ENCODE measurements around the gene NAPSA. TPM values are rescaled to one million over a fixed set of nuclear protein-coding genes. Genes with fewer than 3 reads are reported as not detected.
"Not testable (repeated sequence)": the region's sequence is repeated elsewhere in the genome, so short reads cannot be mapped to it uniquely, and the experiment has no call there.

NAPSA gene
- total RNA-seq, 1 donor from 2014 or later = under 0.01 TPM

DNA sequence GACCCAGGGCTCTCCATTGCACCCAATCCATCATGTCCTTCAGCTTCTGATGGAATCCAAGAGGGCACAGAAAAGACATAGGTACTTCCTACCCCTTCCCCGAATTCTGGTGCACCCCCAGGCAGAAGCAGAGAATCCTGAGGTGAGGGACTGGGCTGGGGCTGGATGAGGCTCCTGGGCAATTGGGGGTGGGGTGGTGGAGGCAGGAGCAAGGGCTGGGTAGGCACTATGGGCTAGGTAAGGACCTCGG lies 33.5 kb downstream of the NAPSA start:
- no peak for DNase-seq (ENCODE audit: low read depth, low spot score)

DNA sequence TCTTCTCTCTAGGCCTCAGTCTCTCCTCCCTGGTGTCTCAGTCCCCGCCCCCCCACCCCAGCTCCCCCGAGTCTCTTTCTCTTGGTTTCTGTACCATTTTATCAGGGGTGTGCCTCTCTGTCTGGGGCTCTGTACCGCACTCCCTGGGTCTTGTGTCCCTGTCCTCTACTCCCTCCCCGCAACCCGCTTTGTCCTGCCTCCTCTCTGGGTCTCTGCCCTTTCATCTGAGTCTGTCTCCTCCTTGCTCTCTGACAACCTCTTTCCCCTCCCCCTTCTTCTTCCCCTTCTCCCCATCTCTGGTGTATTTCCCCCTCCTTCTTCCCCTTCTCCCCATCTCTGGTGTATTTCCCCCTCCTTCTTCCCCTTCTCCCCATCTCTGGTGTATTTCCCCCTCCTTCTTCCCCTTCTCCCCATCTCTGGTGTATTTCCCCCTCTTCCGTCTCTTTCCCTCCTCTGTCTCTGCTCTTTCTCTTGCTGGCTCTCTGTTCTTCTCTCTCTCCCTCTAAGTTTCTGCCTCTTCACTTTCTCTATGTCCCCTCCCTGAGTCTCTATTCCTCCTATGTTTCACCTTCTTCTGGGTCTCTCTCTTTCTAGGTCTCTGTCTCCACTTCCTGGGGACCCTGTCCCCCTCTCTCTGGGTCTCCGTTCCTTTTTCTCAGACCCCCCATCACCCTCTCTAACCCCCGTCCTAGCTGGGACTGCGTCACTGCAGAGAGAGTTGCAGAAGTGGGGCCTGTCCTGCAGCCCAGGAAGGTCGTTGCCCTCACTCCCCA lies 34.0 kb downstream of the NAPSA start:
- no peak for DNase-seq (ENCODE audit: low read depth, low spot score)

DNA sequence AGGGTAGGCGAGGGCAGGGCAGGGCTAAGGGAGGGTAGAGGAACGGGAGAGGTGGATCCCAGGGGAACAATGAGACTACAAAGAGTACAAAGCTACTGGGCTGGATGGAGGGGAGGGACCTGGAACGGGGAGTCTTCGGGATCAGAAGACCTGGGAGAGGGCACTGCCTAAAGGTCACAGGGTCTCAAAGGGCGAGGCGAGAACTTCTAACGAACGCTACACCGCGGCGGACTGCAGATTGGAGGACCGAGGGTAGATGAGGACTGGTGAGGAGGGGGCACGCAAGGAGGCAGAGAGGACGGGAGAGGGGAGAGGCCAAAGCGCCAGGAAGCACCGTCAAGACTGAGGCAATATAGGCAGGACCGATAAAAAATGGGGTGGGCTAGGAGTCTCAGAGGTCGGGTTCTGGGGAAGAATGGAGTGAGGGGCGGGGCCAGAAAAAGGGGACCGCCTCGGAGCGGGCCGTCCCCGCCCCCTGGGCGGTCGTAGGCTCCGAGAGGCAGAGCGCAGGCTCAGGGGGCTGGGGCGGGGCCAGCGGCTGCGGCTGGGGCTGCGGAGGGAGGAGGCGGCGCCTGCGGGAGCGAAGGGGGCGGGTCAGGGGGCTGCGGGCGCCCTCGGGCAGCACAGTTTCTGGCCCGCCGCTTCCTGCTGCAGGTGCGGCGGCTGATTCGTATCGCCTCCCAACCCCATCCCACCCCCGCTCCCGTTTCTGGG lies 34.9 kb downstream of the NAPSA start:
- DNase-seq (ENCODE audit: low read depth, low spot score) = peak; percentile 27

DNA sequence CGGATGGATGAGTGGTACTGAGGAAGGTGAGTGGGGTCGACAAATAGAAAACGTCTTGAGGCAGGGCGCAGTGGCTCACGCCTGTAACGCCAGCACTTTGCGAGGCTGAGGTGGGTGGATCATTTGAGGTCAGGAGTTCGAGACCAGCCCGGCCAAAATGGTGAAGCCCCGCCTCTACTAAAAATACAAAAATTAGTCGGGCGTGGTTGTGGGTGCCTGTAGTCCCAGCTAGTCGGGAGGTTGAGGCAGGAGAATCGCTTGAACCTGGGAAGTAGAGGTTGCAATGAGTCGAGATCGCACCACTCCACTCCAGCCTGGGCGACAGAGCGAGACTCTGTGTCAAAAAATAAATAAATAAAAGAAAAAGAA lies 35.5 kb downstream of the NAPSA start:
- DNase-seq (ENCODE audit: low read depth, low spot score) = not testable (repeated sequence)

DNA sequence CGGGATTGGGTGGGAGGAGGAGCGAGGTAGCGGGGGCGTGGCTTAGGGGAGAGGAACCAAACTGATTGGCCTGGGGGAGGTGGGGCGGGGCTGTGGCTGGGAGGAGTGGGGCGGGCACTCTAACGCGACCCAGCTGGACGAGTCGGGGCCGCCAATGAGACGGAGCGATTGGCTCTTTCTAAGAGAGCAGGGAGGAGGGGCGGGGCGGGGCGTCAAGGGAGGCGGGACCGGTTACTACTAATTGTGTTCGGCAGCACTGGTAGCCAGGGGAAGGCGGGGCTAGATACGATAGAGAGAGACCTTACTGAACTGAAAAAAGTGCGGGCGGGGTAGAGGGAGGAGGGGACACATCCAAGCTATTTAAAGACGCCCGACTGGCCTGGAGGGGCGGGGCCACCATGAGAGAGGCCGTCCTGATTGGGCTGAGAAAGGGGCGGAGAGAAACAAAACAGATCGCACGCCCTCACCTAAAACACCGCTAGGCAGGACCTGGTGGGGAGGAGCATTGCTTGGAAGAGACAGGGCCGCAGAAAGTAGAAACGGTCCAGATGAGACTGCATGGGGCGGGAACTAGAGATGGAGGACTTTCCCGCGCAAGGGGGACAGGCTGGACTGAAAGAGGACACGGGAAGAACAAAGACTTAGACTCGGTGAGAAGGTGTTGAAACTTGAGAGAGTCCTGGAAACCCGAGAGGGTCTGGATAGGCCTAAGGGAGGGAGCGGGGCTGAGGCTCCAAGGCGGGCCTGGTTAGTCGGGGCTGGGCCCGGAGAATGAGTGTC lies 36.1 kb downstream of the NAPSA start, which contains the start of gene KCNC3:
Gene KCNC3, minus strand, starts transcription at position 232 of the 780 bp plus-strand sequence. CDS start 295 bp downstream, outside the sequence.
- peak; percentile 98 for DNase-seq (ENCODE audit: low read depth, low spot score)

DNA sequence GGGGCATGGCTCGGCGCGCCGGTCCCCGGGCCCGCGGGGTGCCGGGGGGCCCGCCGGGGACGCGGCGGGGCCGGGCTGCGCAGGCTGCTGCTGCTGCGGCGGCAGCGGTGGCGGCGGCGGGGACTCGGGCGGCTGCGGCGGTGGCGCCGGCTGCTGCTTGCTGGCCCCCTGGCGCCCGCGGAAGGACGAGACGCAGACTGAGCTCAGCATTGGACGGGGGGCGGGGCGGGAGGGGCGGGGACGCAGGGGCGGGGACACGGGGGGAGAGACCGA lies 36.6 kb downstream of the NAPSA start:
- no peak for DNase-seq (ENCODE audit: low read depth, low spot score)

DNA sequence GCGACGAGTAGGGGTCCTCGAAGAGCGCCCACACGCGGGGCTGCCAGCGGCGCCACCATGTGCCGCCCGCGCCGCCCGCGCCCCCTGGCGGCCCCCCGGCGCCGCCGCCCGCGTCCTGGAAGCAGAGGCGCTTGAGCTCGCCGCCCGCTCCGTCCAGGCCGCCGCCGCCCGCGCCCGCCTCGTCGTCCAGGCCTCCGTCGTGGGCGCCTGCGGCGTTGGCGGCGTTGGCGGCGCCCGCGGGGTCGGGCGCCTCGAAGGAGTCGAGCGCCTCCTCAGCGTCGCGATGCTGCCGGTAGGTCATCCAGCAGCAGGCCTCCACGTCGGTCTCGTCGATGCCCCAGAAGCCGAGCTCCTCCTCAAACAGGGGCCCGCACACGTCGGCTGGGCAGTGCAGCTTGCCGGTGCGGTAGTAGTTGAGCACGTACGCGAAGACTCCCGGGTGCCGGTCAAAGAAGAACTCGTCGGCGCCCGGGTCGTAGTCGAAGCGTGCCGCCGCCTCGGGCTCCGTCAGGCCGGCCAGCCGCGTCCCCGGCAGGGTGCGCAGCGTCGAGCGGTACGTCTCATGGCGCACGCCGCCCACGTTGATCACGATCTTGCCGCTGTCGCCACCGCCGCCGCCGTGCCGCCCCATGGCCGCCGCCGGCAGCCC lies 37.1 kb downstream of the NAPSA start:
- DNase-seq (ENCODE audit: low read depth, low spot score) = no peak

DNA sequence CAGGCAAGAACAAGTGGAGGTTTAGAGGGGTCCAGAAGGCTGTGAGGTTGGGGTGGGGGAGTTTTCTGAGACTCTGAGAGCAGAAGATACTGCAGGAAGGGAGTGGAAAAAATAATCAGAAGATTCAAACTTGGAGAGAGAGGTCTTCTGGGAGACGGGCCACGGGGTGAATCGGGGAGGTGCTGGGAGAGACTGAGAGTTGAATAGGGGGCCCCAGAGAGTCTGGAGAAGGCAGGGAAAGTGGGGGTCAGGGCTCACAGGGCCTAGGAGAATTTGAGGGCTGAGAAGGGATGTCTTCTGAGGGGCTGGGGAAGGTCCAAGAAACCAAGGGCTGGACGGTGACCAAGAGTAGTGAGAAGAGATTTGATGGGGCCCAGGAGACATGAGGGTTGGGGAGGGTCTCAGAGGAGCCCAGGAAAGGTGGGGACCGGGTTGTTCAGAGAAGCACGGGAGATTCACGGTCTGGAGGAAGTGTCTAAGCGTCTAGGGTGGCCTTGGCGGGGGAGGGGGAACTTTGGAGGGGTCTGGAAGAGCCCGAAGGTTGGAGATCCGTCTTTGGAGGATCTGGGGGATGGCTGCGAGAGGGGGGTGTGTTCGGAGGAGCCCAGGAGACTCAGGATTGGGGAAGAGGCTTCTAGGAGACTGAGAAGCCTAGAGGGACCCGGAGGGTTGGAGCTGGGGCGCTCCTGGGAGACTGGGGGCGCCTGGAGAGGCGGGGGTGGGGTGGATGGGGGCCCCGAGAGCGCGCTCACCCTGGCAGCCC lies 37.8 kb downstream of the NAPSA start:
- no peak for DNase-seq (ENCODE audit: low read depth, low spot score)

DNA sequence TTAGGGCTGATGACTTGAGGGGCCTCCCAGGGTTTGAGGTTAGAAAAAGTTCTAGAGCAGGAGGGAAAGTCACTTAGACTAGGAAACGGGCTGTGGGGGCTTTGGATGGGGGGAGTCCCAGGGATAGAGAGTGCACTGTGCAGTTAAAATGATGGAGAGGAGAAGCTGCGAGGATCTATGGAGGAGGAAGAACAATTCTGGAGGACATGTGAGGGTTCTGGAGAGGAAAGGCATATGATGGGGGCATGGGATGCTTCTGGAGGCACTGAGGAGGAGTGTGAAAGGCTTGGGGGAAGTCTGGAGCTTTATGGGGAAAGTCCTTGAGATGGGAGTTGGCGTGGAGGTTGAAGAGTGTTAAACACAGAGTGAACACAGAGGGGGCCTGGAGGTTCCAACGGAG lies 38.4 kb downstream of the NAPSA start:
- DNase-seq (ENCODE audit: low read depth, low spot score) = no peak

DNA sequence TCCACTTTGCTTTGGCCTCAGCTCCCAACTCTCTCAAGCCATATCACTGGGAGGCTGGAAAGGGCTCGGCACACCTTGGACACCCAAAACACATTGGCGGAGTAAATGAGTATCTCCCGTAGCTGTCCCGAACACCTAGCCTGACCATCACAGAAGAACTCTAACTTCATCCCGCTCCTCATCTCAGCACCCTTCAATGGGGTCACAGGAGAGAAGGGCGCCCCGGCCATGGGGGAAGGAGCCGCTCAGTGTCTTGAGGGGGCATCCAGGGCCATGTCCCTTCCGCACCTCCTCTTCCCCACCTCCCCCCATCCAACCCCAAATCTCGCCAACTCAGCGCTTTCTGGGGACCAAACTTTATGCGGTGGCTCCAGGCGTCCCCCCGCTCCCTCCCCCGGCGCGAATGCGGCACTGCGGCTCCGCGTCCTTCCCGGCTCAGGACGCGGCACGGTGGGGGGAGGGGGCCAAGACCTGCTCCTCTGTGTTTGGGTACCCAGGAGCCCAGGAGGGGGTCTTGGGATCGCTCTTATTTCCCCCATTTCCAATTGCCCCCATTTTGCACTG lies 39.3 kb downstream of the NAPSA start:
- no peak for DNase-seq (ENCODE audit: low read depth, low spot score)

DNA sequence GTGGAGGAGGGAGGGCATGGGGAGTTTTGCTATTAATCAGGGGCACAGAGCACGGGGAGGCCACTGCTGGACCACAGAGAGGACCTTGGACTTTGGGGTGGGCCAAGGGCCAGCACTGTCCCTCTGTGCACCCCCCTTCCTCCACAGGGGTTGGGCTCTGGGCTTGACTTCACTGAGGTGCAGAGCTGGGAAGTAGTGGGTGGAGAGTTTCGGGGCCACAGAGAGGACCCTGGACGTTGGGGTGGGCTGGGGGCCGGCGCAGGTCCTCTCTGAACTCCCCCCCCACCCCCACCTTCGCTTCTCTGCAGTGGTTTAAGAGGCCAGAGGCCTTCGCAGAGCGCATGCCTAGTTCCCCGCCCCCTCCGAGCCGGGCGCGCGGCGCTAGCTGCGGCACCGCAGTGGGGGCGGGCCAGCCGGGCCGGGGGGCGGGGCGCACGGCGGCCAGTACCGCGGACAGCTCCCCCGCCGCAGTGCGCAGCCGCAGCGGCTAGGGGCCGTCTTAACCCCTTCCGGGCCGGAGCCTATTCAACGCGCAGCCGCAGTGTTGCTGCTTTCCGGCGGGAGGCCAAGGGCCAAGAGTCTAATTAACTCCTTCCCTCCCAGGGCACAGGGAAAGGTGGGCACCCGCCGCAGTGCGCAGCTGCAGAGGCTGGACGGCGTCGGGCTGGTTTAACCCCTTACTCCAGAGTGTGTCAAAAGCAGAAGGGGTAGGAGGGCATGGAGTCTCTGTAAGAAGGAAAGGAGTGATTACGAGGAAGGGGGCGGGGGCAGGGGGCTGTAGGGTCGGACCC lies 39.9 kb downstream of the NAPSA start:
- no peak for DNase-seq (ENCODE audit: low read depth, low spot score)

DNA sequence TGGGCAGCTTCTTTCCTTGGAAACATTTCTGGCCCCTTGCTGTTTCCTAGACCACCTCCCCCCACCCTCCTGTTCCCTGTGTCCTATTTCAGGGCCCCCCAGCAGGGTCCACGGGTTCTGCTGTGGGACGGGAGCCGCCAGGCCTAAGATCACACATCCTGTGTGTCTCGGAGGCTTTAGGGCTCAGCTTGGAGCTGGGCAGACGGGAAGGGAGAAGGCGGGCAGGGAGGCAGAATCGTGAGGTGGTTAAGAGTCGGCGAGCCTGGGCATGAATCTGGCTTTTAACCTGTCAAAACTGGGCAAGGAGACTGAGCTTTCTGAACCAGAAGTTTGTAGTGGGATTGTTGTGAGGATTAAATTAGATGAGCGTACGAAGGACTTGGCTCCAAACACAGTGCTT lies 41.1 kb downstream of the NAPSA start:
- no peak for DNase-seq (ENCODE audit: low read depth, low spot score)

DNA sequence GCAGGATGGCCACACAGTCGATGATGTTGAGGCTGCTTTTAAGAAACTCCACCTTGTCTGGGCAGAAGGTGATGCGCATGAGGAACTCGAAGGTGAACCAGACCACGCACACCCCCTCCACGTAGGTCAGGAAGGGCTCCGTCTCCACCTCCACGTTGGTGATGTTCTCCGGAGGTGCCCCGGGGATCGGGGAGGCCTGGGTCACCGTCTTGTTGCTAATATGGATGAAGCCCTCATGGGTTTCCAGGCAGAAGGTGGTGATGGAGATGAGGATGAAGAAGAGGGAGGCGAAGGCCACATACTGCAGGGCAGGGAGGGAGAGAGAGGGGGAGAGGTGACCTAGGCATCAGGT lies 41.7 kb downstream of the NAPSA start:
- no peak for DNase-seq (ENCODE audit: low read depth, low spot score)

DNA sequence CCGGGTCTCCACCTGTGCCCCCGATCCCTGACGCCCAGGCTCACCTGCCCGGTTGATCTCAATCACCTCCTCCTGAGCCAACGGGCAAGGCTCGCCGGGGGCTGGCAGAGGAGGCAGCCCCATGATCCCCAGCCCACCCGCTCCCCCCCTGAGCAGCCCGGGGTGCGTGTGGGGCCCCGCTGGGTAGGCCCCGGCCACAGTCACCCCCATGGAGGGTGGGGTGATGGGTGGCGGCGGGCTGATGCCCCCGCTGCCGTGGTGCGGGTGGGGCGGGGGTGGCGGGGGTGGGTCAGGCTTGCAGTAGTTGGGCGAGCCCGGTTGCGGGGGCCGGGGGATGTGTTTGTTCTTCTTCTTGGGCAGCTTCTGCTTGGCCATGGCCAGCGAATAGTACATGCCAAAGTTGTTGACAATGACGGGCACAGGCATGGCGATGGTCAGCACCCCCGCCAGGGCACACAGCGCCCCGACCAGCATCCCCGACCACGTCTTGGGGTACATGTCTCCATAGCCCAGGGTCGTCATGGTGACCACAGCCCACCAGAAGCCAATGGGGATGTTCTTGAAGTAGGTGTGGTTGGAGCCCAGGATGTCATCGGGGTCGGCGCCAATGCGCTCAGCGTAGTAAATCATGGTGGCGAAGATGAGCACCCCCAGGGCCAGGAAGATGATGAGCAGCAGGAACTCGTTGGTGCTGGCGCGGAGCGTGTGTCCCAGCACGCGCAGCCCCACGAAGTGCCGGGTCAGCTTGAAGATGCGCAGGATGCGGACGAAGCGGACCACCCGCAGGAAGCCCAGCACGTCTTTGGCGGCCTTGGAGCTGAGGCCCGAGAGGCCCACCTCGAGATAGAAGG lies 42.3 kb downstream of the NAPSA start:
- DNase-seq (ENCODE audit: low read depth, low spot score) = no peak

DNA sequence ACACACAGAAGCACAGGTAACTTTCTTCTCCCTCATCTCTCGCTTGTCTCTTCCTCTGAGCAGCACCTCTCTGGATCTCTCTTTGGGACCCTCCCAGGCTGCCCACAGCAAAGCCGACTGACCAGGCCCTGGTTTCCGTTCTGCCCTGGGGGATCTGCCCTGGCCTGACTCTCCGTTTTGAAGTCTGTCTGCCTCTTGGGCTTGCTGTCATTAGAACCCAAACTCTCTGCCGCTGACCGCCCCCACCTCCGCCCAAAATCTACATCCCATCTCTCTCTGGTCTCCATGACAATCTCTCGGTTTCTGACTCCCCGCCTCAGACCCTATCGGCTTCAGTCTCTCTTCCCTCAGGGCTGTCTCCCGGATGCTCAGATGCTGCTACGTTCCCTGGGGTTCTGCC lies 43.2 kb downstream of the NAPSA start:
- no peak for DNase-seq (ENCODE audit: low read depth, low spot score)

DNA sequence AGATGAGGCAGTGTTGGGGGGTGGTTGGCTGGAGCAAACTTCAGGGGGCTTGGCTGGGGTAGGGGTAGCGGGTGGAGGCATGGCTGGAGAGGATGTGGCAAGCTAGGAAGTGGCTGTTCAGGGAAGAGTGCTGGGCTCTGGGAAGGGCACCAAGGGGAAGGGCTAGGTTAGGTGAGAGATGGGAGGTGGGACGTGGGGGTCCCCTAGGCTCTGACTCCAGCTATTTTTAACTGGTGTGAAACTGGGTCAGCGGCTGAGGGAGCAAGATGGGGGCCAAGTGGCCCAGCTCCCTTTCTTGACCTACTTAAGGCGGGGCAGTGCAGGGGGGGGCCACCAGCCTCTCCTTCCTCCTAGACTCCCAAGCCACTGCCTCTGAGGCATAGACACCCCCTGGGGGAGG lies 43.6 kb downstream of the NAPSA start:
- no peak for DNase-seq (ENCODE audit: low read depth, low spot score)

DNA sequence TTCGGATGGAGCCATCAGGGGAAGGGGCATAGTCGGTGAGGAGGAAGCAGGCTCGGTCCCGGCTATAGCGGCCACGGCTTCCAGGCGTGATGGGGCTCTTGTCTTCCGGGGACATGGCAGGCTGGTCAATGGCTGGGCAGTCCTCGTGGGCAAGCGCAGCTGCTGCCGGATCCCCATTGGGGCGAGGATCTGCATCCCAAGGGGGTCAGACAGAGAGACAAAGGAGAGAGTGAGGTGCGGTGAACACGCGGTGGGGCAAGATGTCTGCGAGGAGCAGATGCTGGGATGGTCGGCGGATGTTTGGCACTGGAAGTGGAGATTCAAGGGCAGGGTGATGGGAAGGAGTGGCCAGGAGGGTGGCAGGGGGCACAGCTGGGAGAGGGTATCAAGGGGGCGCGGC lies 44.8 kb downstream of the NAPSA start:
- no peak for DNase-seq (ENCODE audit: low read depth, low spot score)

DNA sequence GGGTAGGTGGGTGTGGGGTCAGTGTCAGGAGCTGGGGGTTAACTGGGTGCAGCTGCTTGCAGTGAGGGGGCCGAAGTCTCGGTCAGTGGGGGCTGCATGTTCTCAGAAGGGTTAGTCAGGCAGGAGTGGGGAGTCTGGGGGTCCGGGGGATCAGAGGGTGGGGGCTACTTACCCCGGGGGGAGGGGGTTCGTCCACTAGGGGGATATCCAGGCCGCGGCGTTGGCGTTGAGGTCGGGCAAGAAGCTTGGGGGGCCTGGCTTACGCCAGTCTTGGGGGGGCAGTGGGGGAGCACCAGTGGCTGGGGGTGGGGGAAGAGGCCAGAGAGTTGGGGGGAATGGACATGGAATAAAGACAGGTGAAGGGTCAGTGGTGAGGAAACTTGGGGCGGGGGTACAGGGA lies 45.4 kb downstream of the NAPSA start:
- no peak for DNase-seq (ENCODE audit: low read depth, low spot score)

DNA sequence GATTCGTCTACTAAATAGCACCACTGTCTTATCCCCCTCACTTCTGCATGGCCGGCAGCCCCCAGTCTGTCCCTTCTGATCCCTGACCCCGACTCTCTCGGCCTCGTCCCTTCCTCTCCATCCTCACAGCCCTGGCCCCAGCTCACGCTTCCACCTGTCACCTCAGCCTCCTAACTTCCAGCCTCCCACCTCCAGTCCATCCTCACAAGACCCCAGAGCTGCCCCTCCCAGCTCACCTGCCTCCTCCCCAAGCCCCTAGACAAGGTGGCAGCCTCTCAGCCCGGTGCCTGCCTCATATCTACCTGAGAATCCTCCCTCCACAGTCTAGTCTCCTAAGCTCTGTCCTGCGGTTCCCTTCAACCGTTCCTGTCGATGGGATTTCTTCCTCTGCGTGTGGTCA lies 46.3 kb downstream of the NAPSA start:
- no peak for DNase-seq (ENCODE audit: low read depth, low spot score)

DNA sequence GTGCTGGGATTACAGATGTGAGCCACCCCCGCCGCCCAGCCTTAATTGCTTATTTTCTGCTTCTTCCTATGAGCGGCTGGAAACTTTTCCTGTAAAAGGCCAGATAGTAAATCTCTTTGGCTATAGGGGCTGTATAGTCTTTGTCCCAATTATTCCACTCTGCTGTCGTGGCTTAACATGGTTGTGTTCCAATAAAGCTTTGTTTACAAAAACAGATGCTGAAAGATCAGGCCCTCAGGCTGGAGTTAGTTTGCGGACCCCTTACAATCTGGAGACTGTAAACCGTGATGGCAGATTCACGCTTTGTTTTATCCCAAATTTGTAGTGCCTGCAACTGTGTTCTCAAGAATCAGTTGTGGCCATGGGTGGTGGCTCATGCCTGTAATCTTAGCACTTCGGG lies 47.0 kb downstream of the NAPSA start:
- DNase-seq (ENCODE audit: low read depth, low spot score) = no peak

Measured in pulmonary artery endothelial cell (primary cell).